ENCODE data around the gene FOXJ3.

Gene FOXJ3

GRCh38 chr1:42128964-42129363 lies 206.1 kb downstream of the FOXJ3 start:
- Histone ChIP-seq H4K20me1 (ENCODE audit: control insufficient read depth, insufficient read depth, low read depth, low read length) (no peaks in the 10 kb centered on the region), H3K9me3 (ENCODE audit: control insufficient read depth, insufficient read depth, low read length) (no peaks in the 10 kb centered on the region)

GRCh38 chr1:42128499-42128898 lies 206.5 kb downstream of the FOXJ3 start:
- no peaks in the 10 kb centered on the region for H3K36me3 ChIP-seq (ENCODE audit: control insufficient read depth, low read length)
- TF ChIP-seq EZH2phosphoT487 (IDR thresholded peaks at IDR 0.05; ENCODE audit: borderline replicate concordance, low read length) (no peak), CTCF (IDR thresholded peaks at IDR 0.05; ENCODE audit: low read depth, low read length, poor library complexity, severe bottlenecking) (no peak)
- H4K20me1 ChIP-seq (ENCODE audit: control insufficient read depth, insufficient read depth, low read depth, low read length), result no peaks in the 10 kb centered on the region
- H3K4me3 ChIP-seq (ENCODE audit: low read length), result no peak overlapping the region
- no peaks in the 10 kb centered on the region for H3K79me2 ChIP-seq (ENCODE audit: control insufficient read depth, low read length)
- no peak overlapping the region for H3K27ac ChIP-seq (ENCODE audit: low read depth, low read length)
- H3K27me3 ChIP-seq (ENCODE audit: control insufficient read depth, low read length), result peaks cover 7% of the 10 kb centered on the region
- no peaks in the 10 kb centered on the region for H3K4me1 ChIP-seq (ENCODE audit: control insufficient read depth, low read length)
- H3K4me2 ChIP-seq (ENCODE audit: low read length), result no peak overlapping the region
- H3K9me3 ChIP-seq (ENCODE audit: control insufficient read depth, insufficient read depth, low read length), result no peaks in the 10 kb centered on the region
- H3K9me2 ChIP-seq (replicated peaks; ENCODE audit: control insufficient read depth, low read length), result no peaks in the 10 kb centered on the region
- no peaks in the 10 kb centered on the region for H3F3A ChIP-seq (ENCODE audit: control insufficient read depth, insufficient read depth)

More at GRCh38 chr1:42128964-42129363, 206.1 kb downstream of the FOXJ3 start:
- Histone ChIP-seq H3K4me2 (ENCODE audit: low read length) (no peak overlapping the region), H3F3A (ENCODE audit: control insufficient read depth, insufficient read depth) (no peaks in the 10 kb centered on the region), H3K4me1 (ENCODE audit: control insufficient read depth, low read length) (no peaks in the 10 kb centered on the region), H3K4me3 (ENCODE audit: low read length) (no peak overlapping the region), H3K27me3 (ENCODE audit: control insufficient read depth, low read length) (peaks cover 7% of the 10 kb centered on the region), H3K27ac (ENCODE audit: low read depth, low read length) (no peak overlapping the region), H3K9me2 (replicated peaks; ENCODE audit: control insufficient read depth, low read length) (no peaks in the 10 kb centered on the region), H3K79me2 (ENCODE audit: control insufficient read depth, low read length) (no peaks in the 10 kb centered on the region), H3K36me3 (ENCODE audit: control insufficient read depth, low read length) (no peaks in the 10 kb centered on the region)
- TF ChIP-seq CTCF (IDR thresholded peaks at IDR 0.05; ENCODE audit: low read depth, low read length, poor library complexity, severe bottlenecking) (no peak), EZH2phosphoT487 (IDR thresholded peaks at IDR 0.05; ENCODE audit: borderline replicate concordance, low read length) (no peak)

GRCh38 chr1:42127767-42128166 lies 207.3 kb downstream of the FOXJ3 start:
- TF ChIP-seq CTCF (IDR thresholded peaks at IDR 0.05; ENCODE audit: low read depth, low read length, poor library complexity, severe bottlenecking), result no peak
- TF ChIP-seq EZH2phosphoT487 (IDR thresholded peaks at IDR 0.05; ENCODE audit: borderline replicate concordance, low read length), result no peak
- H3K79me2 ChIP-seq (ENCODE audit: control insufficient read depth, low read length), result no peaks in the 10 kb centered on the region
- H3K9me3 ChIP-seq (ENCODE audit: control insufficient read depth, insufficient read depth, low read length), result no peaks in the 10 kb centered on the region
- H3F3A ChIP-seq (ENCODE audit: control insufficient read depth, insufficient read depth), result no peaks in the 10 kb centered on the region
- no peaks in the 10 kb centered on the region for H3K4me1 ChIP-seq (ENCODE audit: control insufficient read depth, low read length)
- no peaks in the 10 kb centered on the region for H3K36me3 ChIP-seq (ENCODE audit: control insufficient read depth, low read length)
- H3K27me3 ChIP-seq (ENCODE audit: control insufficient read depth, low read length), result peaks cover 7% of the 10 kb centered on the region
- no peak overlapping the region for H3K4me3 ChIP-seq (ENCODE audit: low read length)
- no peaks in the 10 kb centered on the region for H3K9me2 ChIP-seq (replicated peaks; ENCODE audit: control insufficient read depth, low read length)
- H3K4me2 ChIP-seq (ENCODE audit: low read length), result no peak overlapping the region
- no peaks in the 10 kb centered on the region for H4K20me1 ChIP-seq (ENCODE audit: control insufficient read depth, insufficient read depth, low read depth, low read length)
- no peak overlapping the region for H3K27ac ChIP-seq (ENCODE audit: low read depth, low read length)

Data from DOHH2 (cell line).